ENCODE results near the gene EVI2A. TPM values are rescaled to one million over a fixed set of nuclear protein-coding genes. Genes with fewer than 3 reads are reported as not detected.

Gene EVI2A
- total RNA-seq (2016; rRNA removed; fragmentation: Illumina TruSeq; extraction: Trizol): not detected in 2 replicates
- not detected in 2 replicates for total RNA-seq (2016; cell fraction: cytosol; rRNA removed; fragmentation: Illumina TruSeq; extraction: Trizol; ENCODE audit: low read depth)
- total RNA-seq (2016; cell fraction: insoluble cytoplasmic fraction; rRNA removed; fragmentation: Illumina TruSeq; extraction: Trizol): not detected in 2 replicates
- total RNA-seq (2016; cell fraction: membrane; rRNA removed; fragmentation: Illumina TruSeq; extraction: Trizol): not detected in 2 replicates
- total RNA-seq (2016; cell fraction: nucleus; rRNA removed; fragmentation: Illumina TruSeq; extraction: Trizol): not detected in 2 replicates
- polyA plus RNA-seq (2011; rRNA removed): not detected in 2 replicates
- not detected in 2 replicates for polyA plus RNA-seq (2011; cell fraction: cytosol; rRNA removed)
- not detected in 2 replicates for polyA plus RNA-seq (2011; cell fraction: nucleus; rRNA removed)
- not detected in 2 replicates for polyA plus RNA-seq (2012)
- polyA plus RNA-seq (2016; cell fraction: cytosol; fragmentation: Illumina TruSeq; extraction: Trizol; ENCODE audit: low read depth): not detected in 2 replicates
- polyA plus RNA-seq (2016; cell fraction: insoluble cytoplasmic fraction; fragmentation: Illumina TruSeq; extraction: Trizol; ENCODE audit: low read depth): not detected in 2 replicates
- not detected in 2 replicates for polyA plus RNA-seq (2016; cell fraction: membrane; fragmentation: Illumina TruSeq; extraction: Trizol; ENCODE audit: low read depth)
- polyA plus RNA-seq (2016; cell fraction: nucleus; fragmentation: Illumina TruSeq; extraction: Trizol; ENCODE audit: insufficient read depth, low read depth): not detected in 2 replicates
- polyA minus RNA-seq (2011; rRNA and poly(A)+ RNA removed; ENCODE audit: low replicate concordance): not detected in 2 replicates
- not detected in 2 replicates for polyA minus RNA-seq (2011; cell fraction: cytosol; rRNA and poly(A)+ RNA removed)
- polyA minus RNA-seq (2011; cell fraction: nucleus; rRNA and poly(A)+ RNA removed): not detected in 2 replicates
- not detected for Bru-seq, nascent RNA
- percentile 17 among the genes with signal in this experiment for BruChase-seq, experiment 1, labeled RNA remaining after a 6-hour chase
- not detected for BruChase-seq, experiment 2, labeled RNA remaining after a 2-hour chase
- long read RNA-seq, experiment 1: 0 reads
- long read RNA-seq, experiment 2: 0 reads

- H3K9ac ChIP-seq (ENCODE audit: insufficient read depth, low read depth, low read length): no peak within 1 kb of the TSS
- in situ Hi-C loops (cut with HindIII; ENCODE audit: extremely low pct_ligation_motif_present, low pct_unique_long_range_greater_than_20kb): no loop called here
- intact Hi-C loops (cut with micrococcal nuclease; ENCODE audit: unreplicated experiment): no loop called here
Observed at GRCh38 chr17:31321481-31321880, at the start of gene EVI2A. TSS of gene EVI2A (minus strand) at chr17:31321622. CDS start at chr17:31319013, 2,609 bp downstream.

GRCh38 chr17:31369266-31369665 lies 47.8 kb upstream of the EVI2A start:
- POLR2A ChIA-PET: no interaction called here
- no peaks in the 10 kb centered on the region for H3K79me2 ChIP-seq (ENCODE audit: insufficient read depth, low read length)
- no peak overlapping the region for H3K4me3 ChIP-seq (replicated peaks in 1 of 3; ENCODE audit: insufficient read depth in 1 of 3, low read depth in 2 of 3, low read length in 3 of 3)
- no TSS peak for BruUV-seq (replicated peaks)
- DNase-seq (ENCODE audit: low spot score): no peak
- no peak for FAIRE-seq
- H3K9me3 ChIP-seq (ENCODE audit: low read length): no peaks in the 10 kb centered on the region
- no peak for ATAC-seq
- intact Hi-C loops (cut with micrococcal nuclease; ENCODE audit: unreplicated experiment) (no loop called here), in situ Hi-C loops (cut with HindIII; ENCODE audit: extremely low pct_ligation_motif_present, low pct_unique_long_range_greater_than_20kb) (loop anchor here (10.0 kb wide), 1 partner anchor 354 kb away; no protein-coding TSS in a partner anchor)
- no peak overlapping the region for H2AFZ ChIP-seq (ENCODE audit: low read length)
- no peaks in the 10 kb centered on the region for H3K4me1 ChIP-seq (ENCODE audit: insufficient read depth, low read length)
- H3K27ac ChIP-seq (ENCODE audit: extremely low read length, insufficient read depth, low read length): no peak overlapping the region
- no peak overlapping the region for H3K4me2 ChIP-seq (ENCODE audit: low read depth, low read length)
- no peaks in the 10 kb centered on the region for H4K20me1 ChIP-seq (ENCODE audit: insufficient read depth, low read length)
- no peak overlapping the region for H3K9ac ChIP-seq (ENCODE audit: insufficient read depth, low read depth, low read length)
- CTCF ChIA-PET (ENCODE audit: low intra/inter-chr PET ratio, low total read pairs): no interaction called here
- H3K36me3 ChIP-seq (replicated peaks in 1 of 2; ENCODE audit: control insufficient read depth in 1 of 2, insufficient read depth in 2 of 2, low read length in 2 of 2): peaks cover 2 to 13% of the 10 kb centered on the region in 2 experiments; a peak in 3 of 5 replicates
- H3K27me3 ChIP-seq (ENCODE audit: control insufficient read depth in 1 of 2, insufficient read depth in 2 of 2, low read length in 2 of 2): no peaks in the 10 kb centered on the region
- no peak for TF ChIP-seq MAFK (conservative IDR thresholded peaks at IDR 0.05 in 1 of 2, IDR thresholded peaks at IDR 0.05 in 1 of 2; ENCODE audit: low read length in 2 of 2)
- TF ChIP-seq ZXDC (CRISPR knock-in tag; IDR thresholded peaks at IDR 0.05): no peak
- no peak for TF ChIP-seq ONECUT2 (CRISPR knock-in tag; IDR thresholded peaks at IDR 0.05)
- TF ChIP-seq ZNF530 (CRISPR knock-in tag; IDR thresholded peaks at IDR 0.05; ENCODE audit: low read depth): no peak
- no peak for TF ChIP-seq ZNF263 (CRISPR knock-in tag; IDR thresholded peaks at IDR 0.05)
- TF ChIP-seq ZNF460 (CRISPR knock-in tag; IDR thresholded peaks at IDR 0.05; ENCODE audit: borderline replicate concordance): no peak
- no peak for TF ChIP-seq ZNF747 (CRISPR knock-in tag; IDR thresholded peaks at IDR 0.05; ENCODE audit: borderline replicate concordance)
- no peak for TF ChIP-seq AHR (CRISPR knock-in tag; IDR thresholded peaks at IDR 0.05)
- no peak for TF ChIP-seq SMARCE1 (IDR thresholded peaks at IDR 0.05; ENCODE audit: borderline replicate concordance)
- TF ChIP-seq BORCS8-MEF2B (CRISPR knock-in tag; IDR thresholded peaks at IDR 0.05): no peak
- no peak for TF ChIP-seq ZNF660 (CRISPR knock-in tag; IDR thresholded peaks at IDR 0.05; ENCODE audit: borderline replicate concordance, low read depth)
- TF ChIP-seq ZNF761 (CRISPR knock-in tag; conservative IDR thresholded peaks at IDR 0.05): no peak
- TF ChIP-seq SMYD3 (CRISPR knock-in tag; IDR thresholded peaks at IDR 0.05): no peak

More at GRCh38 chr17:31321481-31321880, at the start of gene EVI2A:
- WGBS (ENCODE audit: low lambda C conversion rate): 95% methylated on average over 3 of the region's 3 CpGs
- FAIRE-seq (no peak), DNase-seq (ENCODE audit: low spot score) (no peak), ATAC-seq (no peak)
- BruUV-seq (replicated peaks): no TSS peak
- H3K4me1 ChIP-seq (ENCODE audit: insufficient read depth, low read length): no peaks in the 10 kb centered on the region
- TF ChIP-seq ZNF530 (CRISPR knock-in tag; IDR thresholded peaks at IDR 0.05; ENCODE audit: low read depth): no peak
- H3K4me2 ChIP-seq (ENCODE audit: low read depth, low read length): no peak within 1 kb of the TSS
- ChIA-PET POLR2A (no interaction called here), CTCF (ENCODE audit: low intra/inter-chr PET ratio, low total read pairs) (no interaction called here)
- H4K20me1 ChIP-seq (ENCODE audit: insufficient read depth, low read length): no peaks in the 10 kb centered on the region
- H3K4me3 ChIP-seq (replicated peaks in 1 of 3; ENCODE audit: insufficient read depth in 1 of 3, low read depth in 2 of 3, low read length in 3 of 3): no peak within 1 kb of the TSS
- peaks cover 0 to 7% of the 10 kb centered on the region in 2 experiments; a peak in 3 of 5 replicates for H3K36me3 ChIP-seq (replicated peaks in 1 of 2; ENCODE audit: control insufficient read depth in 1 of 2, insufficient read depth in 2 of 2, low read length in 2 of 2)
- no peaks in the 10 kb centered on the region for H3K79me2 ChIP-seq (ENCODE audit: insufficient read depth, low read length)
- no peaks in the 10 kb centered on the region for H3K27me3 ChIP-seq (ENCODE audit: control insufficient read depth in 1 of 2, insufficient read depth in 2 of 2, low read length in 2 of 2)
- H2AFZ ChIP-seq (ENCODE audit: low read length): no peak within 1 kb of the TSS
- H3K27ac ChIP-seq (ENCODE audit: extremely low read length, insufficient read depth, low read length): no peak within 1 kb of the TSS
- H3K9me3 ChIP-seq (ENCODE audit: low read length): no peaks in the 10 kb centered on the region

All from HepG2 (cell line).